SH-SY5Y (cell line): ENCODE data around the gene EDNRA.

Experiments
- GATA2 ChIP-seq: IDR thresholded peaks from 2 replicates; pipeline ENCODE4 v1.6.1; 2011; ENCODE audit warnings: mild to moderate bottlenecking, low read depth, low read length
- GATA3 ChIP-seq: IDR thresholded peaks from 2 replicates; pipeline ENCODE4 v1.6.1; 2011; ENCODE audit warnings: low read depth, mild to moderate bottlenecking, low read length, moderate library complexity

- TF ChIP-seq GATA3 = no peak
- TF ChIP-seq GATA2 = no peak
Measured at GRCh38 chr4:147480502-147480890, 401 bp upstream of the EDNRA start.
